GM12878 (cell line): ENCODE measurements around the gene PPP1R1B. TPM values are rescaled to one million over a fixed set of nuclear protein-coding genes. Genes with fewer than 3 reads are reported as not detected.

Source experiments
- BACH1 ChIP-seq: fragments of 450-650 bp; IDR thresholded peaks from 2 replicates; pipeline ENCODE4 v1.6.1; 2017; ENCODE audit warnings: mild to moderate bottlenecking, borderline replicate concordance
- CBFB ChIP-seq: IDR thresholded peaks from 2 replicates; pipeline ENCODE4 v1.6.1; 2016; ENCODE audit warnings: antibody characterized with exemption, low read depth
- CBX5 ChIP-seq: sonication (generic); IDR thresholded peaks from 2 replicates; pipeline ENCODE4 v1.6.1; 2016; ENCODE audit warnings: low read depth, moderate library complexity, mild to moderate bottlenecking, inconsistent platforms
- CEBPZ ChIP-seq: fragments of 150-350 bp; IDR thresholded peaks from 2 replicates; pipeline ENCODE4 v1.6.1; 2016; ENCODE audit warnings: low read depth, low read length
- CHD4 ChIP-seq: fragments of 200-600 bp; sonication (generic); IDR thresholded peaks from 2 replicates; pipeline ENCODE4 v1.6.1; 2016; ENCODE audit warnings: mild to moderate bottlenecking
- CREB1 ChIP-seq: IDR thresholded peaks from 2 replicates; pipeline ENCODE4 v1.6.1; 2012; ENCODE audit warnings: low read depth, mild to moderate bottlenecking, inconsistent platforms
- CUX1 ChIP-seq: IDR thresholded peaks from 2 replicates; pipeline ENCODE4 v1.6.1; 2012; ENCODE audit warnings: improper control_type of control experiment, low read depth, low read length; ENCODE audit not compliant: insufficient replicate concordance
- ELK1 ChIP-seq: IDR thresholded peaks from 2 replicates; pipeline ENCODE4 v1.6.1; 2012; ENCODE audit warnings: low read depth, low read length, improper control_type of control experiment
- FOS ChIP-seq: IDR thresholded peaks from 3 replicates; pipeline ENCODE4 v1.6.1; 2011; ENCODE audit warnings: borderline replicate concordance; ENCODE audit not compliant: insufficient read length; ENCODE audit errors: extremely low read depth
- HDAC6 ChIP-seq: fragments of 200-600 bp; sonication (generic); IDR thresholded peaks from one replicate; pipeline ENCODE4 v1.8.0; 2017; ENCODE audit warnings: antibody characterized with exemption; ENCODE audit not compliant: unreplicated experiment
- NKRF ChIP-seq: fragments of 450-650 bp; conservative IDR thresholded peaks from 2 replicates; pipeline ENCODE4 v1.6.1; 2017; ENCODE audit warnings: mild to moderate bottlenecking, moderate library complexity
- NR2C1 ChIP-seq: fragments of 450-650 bp; IDR thresholded peaks from 2 replicates; pipeline ENCODE4 v1.6.1; 2017; ENCODE audit warnings: antibody characterized with exemption, mild to moderate bottlenecking, moderate library complexity
- POLR2A ChIP-seq: IDR thresholded peaks from 2 replicates; pipeline ENCODE4 v1.6.1; 2011; ENCODE audit warnings: low read depth, mild to moderate bottlenecking, low read length
- TARDBP ChIP-seq: IDR thresholded peaks from 2 replicates; pipeline ENCODE4 v1.6.1; 2016; ENCODE audit warnings: borderline replicate concordance
- TCF7 ChIP-seq: IDR thresholded peaks from 2 replicates; pipeline ENCODE4 v1.6.1; 2014; ENCODE audit warnings: antibody characterized with exemption, borderline replicate concordance
- ZNF24 ChIP-seq: fragments of 450-650 bp; IDR thresholded peaks from 2 replicates; pipeline ENCODE4 v1.6.1; 2017; ENCODE audit warnings: antibody characterized with exemption, mild to moderate bottlenecking
- ZZZ3 ChIP-seq: IDR thresholded peaks from 2 replicates; pipeline ENCODE4 v1.6.1; 2011; ENCODE audit warnings: low read depth; ENCODE audit not compliant: control insufficient read depth, insufficient read length
- polyA plus RNA-seq, 11 experiments: library from polyadenylated mRNA; depleted of rRNA in 4 of 11; unstranded in 6 of 11; stranded (reverse) in 5 of 11; fragments of >200 nt; fragmentation: Nextera tagmentation in 4 of 11; fragmentation: Illumina TruSeq in 1 of 11; extraction: Ambion mirVana in 4 of 11; extraction: Trizol in 1 of 11; gene quantifications; 1 replicate in 1 of 11; 2 replicates in 10 of 11; pipeline versions ENCODE4 v1.2.1 to v1.2.3, GENCODE V29; 2011 to 2016; ENCODE audit warnings: inconsistent platforms in 2 of 11, missing spikeins in 2 of 11, low read depth in 1 of 11
- total RNA-seq, 4 experiments: library from RNA; depleted of rRNA in 3 of 4; stranded (reverse); fragments of >200 nt in 3 of 4; fragmentation: Illumina TruSeq in 1 of 4; extraction: Trizol in 1 of 4; gene quantifications; 2 replicates each; pipeline versions ENCODE4 v1.2.1 to v1.2.3, GENCODE V29; 2013 to 2021
- TF ChIP-seq, protein P1 (sequence below): IDR thresholded peaks from 2 replicates; pipeline ENCODE4 v1.6.1; 2012; ENCODE audit warnings: low read length, inconsistent platforms

The PPP1R1B gene
- total and polyA plus RNA-seq, 10 of the 15 experiments (the other 5 are each of a cell fraction or from before 2014, with no cell fraction given) = 0.08 TPM; not detected in 9

DNA sequence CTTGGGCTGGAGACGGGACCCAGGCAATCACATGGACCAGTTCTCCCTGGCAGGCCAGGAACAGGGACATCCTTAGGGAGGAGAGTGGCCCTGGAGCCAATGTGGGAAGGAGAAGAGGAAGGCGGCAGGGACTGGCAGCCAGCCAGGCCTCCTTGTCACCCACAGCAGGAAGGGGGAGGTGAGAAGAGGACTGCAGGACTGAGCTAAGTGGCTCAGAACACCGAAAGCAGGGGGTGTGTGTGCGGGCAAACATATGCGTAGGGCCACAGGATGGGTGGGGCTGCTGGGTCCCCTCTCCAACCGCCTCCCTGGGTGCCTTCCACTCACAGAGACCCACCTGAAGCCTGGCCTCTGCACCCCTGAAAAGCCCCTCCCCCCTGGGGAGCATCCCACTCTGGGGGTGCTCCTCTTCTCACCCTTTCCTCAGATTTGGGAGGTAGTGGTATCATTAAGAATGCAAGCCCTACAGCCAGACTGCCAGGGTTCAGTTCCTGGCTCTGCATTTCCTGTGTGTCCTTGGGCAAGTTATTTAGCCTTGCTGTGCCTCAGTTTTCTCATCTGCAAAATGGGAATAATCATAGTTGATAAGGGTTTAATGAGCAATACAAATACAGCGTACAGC, 49.6 kb downstream of the PPP1R1B start (continued):
- no peak for TF ChIP-seq CEBPZ
- no peak for TF ChIP-seq ELK1
- TF ChIP-seq TCF7 = no peak
- TF ChIP-seq CBX5 = no peak
- 0 out of 2 replicates have a peak, but pooled peaks have one; percentile 14 for TF ChIP-seq NKRF
- TF ChIP-seq CHD4 = no peak
- no peak for TF ChIP-seq ZNF24
- TF ChIP-seq NR2C1 = no peak
- no peak for TF ChIP-seq CREB1
- TF ChIP-seq TARDBP = no peak
- TF ChIP-seq HDAC6 = no peak
- no peak for TF ChIP-seq FOS
- no peak for TF ChIP-seq CUX1
- 0 out of 2 replicates have a peak, but pooled peaks have one; percentile 3 for TF ChIP-seq BACH1
- TF ChIP-seq, protein P1, sequence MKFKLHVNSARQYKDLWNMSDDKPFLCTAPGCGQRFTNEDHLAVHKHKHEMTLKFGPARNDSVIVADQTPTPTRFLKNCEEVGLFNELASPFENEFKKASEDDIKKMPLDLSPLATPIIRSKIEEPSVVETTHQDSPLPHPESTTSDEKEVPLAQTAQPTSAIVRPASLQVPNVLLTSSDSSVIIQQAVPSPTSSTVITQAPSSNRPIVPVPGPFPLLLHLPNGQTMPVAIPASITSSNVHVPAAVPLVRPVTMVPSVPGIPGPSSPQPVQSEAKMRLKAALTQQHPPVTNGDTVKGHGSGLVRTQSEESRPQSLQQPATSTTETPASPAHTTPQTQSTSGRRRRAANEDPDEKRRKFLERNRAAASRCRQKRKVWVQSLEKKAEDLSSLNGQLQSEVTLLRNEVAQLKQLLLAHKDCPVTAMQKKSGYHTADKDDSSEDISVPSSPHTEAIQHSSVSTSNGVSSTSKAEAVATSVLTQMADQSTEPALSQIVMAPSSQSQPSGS = no peak
- TF ChIP-seq CBFB = no peak
- no peak for TF ChIP-seq ZZZ3
- no peak for TF ChIP-seq POLR2A
